ENCODE results near the gene DGKI. TPM values are rescaled to one million over a fixed set of nuclear protein-coding genes. Genes with fewer than 3 reads are reported as not detected.

The DGKI gene
- total and polyA plus RNA-seq, 4 donors: 0.01 to 0.37 (median 0.31) TPM

DNA sequence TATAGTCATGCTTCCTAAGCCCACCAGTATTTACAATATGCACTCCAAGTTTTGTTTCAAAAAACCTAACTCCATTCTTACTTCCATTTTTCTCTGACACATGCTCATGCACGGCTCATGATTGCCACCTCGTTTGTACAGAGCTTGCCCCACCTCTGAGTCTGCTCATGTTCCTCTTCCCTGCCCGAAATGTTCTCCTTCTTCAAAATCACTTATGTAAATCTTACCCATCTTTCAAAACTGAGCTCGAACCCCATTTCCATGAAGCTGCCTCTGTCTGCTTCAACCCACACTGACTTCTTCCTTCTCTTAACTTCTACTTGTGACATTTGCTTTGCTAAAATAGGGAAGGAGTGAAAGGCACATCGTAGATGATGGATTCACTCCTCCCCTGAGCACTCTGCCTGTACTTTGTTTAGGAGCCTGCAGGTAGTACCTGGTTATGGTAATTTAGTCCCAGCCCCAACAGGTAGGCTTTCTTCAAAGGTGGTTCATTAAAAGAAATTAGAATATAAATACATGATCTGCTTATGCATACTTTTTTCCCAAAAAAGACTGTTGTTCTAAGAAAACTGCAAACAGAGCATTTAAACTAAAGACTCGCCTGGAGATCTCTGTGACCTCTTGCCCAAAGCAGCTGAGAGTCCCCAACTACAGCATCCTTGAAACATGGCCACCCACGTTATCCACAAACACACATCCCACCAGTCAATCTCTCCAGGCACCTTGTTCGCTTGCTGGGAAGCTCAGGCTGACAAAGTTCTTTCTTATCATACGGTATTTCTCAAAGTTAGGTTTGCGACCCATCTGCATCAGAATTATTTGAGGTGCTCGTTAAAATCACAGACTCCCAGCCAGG lies 172.0 kb downstream of the DGKI start:
- Histone ChIP-seq H3K27ac (ENCODE audit: low read depth in 1 of 2, low read length in 2 of 2) (no peak overlapping the region), H3K9ac (ENCODE audit: low read depth in 1 of 2, low read length in 2 of 2) (no peak overlapping the region), H3K27me3 (ENCODE audit: control insufficient read depth in 4 of 4, insufficient read depth in 4 of 4, low read length in 3 of 4) (peaks cover 0 to 9% (median 3%) of the 10 kb centered on the region in 4 donors), H3K9me3 (ENCODE audit: control insufficient read depth in 4 of 4, low read length in 3 of 4) (no peaks in the 10 kb centered on the region), H3K36me3 (ENCODE audit: control insufficient read depth in 4 of 4, insufficient read depth in 3 of 4, low read depth in 1 of 4, low read length in 3 of 4) (no peaks in the 10 kb centered on the region), H3K4me1 (ENCODE audit: control insufficient read depth in 4 of 4, insufficient read depth in 4 of 4, low read length in 3 of 4) (no peaks in the 10 kb centered on the region), H3K4me3 (ENCODE audit: low read depth in 1 of 3, low read length in 3 of 3) (no peak overlapping the region)
- TF ChIP-seq SP1 (IDR thresholded peaks at IDR 0.05): no peak
- TF ChIP-seq, protein P1, sequence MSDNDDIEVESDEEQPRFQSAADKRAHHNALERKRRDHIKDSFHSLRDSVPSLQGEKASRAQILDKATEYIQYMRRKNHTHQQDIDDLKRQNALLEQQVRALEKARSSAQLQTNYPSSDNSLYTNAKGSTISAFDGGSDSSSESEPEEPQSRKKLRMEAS (IDR thresholded peaks at IDR 0.05): no peak
- no peak for TF ChIP-seq NR2F2 (IDR thresholded peaks at IDR 0.05)
- TF ChIP-seq, protein P2, sequence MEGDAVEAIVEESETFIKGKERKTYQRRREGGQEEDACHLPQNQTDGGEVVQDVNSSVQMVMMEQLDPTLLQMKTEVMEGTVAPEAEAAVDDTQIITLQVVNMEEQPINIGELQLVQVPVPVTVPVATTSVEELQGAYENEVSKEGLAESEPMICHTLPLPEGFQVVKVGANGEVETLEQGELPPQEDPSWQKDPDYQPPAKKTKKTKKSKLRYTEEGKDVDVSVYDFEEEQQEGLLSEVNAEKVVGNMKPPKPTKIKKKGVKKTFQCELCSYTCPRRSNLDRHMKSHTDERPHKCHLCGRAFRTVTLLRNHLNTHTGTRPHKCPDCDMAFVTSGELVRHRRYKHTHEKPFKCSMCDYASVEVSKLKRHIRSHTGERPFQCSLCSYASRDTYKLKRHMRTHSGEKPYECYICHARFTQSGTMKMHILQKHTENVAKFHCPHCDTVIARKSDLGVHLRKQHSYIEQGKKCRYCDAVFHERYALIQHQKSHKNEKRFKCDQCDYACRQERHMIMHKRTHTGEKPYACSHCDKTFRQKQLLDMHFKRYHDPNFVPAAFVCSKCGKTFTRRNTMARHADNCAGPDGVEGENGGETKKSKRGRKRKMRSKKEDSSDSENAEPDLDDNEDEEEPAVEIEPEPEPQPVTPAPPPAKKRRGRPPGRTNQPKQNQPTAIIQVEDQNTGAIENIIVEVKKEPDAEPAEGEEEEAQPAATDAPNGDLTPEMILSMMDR (IDR thresholded peaks at IDR 0.05; ENCODE audit: low read depth, low read length, missing input control): no peak
- TF ChIP-seq, protein P3, sequence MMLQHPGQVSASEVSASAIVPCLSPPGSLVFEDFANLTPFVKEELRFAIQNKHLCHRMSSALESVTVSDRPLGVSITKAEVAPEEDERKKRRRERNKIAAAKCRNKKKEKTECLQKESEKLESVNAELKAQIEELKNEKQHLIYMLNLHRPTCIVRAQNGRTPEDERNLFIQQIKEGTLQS (IDR thresholded peaks at IDR 0.05): no peak
- no peak for TF ChIP-seq FOXA2 (IDR thresholded peaks at IDR 0.05)
- TF ChIP-seq HNF4G (IDR thresholded peaks at IDR 0.05): no peak
- TF ChIP-seq, protein P4, sequence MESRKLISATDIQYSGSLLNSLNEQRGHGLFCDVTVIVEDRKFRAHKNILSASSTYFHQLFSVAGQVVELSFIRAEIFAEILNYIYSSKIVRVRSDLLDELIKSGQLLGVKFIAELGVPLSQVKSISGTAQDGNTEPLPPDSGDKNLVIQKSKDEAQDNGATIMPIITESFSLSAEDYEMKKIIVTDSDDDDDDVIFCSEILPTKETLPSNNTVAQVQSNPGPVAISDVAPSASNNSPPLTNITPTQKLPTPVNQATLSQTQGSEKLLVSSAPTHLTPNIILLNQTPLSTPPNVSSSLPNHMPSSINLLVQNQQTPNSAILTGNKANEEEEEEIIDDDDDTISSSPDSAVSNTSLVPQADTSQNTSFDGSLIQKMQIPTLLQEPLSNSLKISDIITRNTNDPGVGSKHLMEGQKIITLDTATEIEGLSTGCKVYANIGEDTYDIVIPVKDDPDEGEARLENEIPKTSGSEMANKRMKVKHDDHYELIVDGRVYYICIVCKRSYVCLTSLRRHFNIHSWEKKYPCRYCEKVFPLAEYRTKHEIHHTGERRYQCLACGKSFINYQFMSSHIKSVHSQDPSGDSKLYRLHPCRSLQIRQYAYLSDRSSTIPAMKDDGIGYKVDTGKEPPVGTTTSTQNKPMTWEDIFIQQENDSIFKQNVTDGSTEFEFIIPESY (IDR thresholded peaks at IDR 0.05): no peak
- no peak for TF ChIP-seq FOXA1 (IDR thresholded peaks at IDR 0.05)
- no peak for TF ChIP-seq RAD21 (IDR thresholded peaks at IDR 0.05)
- TF ChIP-seq, protein P5, sequence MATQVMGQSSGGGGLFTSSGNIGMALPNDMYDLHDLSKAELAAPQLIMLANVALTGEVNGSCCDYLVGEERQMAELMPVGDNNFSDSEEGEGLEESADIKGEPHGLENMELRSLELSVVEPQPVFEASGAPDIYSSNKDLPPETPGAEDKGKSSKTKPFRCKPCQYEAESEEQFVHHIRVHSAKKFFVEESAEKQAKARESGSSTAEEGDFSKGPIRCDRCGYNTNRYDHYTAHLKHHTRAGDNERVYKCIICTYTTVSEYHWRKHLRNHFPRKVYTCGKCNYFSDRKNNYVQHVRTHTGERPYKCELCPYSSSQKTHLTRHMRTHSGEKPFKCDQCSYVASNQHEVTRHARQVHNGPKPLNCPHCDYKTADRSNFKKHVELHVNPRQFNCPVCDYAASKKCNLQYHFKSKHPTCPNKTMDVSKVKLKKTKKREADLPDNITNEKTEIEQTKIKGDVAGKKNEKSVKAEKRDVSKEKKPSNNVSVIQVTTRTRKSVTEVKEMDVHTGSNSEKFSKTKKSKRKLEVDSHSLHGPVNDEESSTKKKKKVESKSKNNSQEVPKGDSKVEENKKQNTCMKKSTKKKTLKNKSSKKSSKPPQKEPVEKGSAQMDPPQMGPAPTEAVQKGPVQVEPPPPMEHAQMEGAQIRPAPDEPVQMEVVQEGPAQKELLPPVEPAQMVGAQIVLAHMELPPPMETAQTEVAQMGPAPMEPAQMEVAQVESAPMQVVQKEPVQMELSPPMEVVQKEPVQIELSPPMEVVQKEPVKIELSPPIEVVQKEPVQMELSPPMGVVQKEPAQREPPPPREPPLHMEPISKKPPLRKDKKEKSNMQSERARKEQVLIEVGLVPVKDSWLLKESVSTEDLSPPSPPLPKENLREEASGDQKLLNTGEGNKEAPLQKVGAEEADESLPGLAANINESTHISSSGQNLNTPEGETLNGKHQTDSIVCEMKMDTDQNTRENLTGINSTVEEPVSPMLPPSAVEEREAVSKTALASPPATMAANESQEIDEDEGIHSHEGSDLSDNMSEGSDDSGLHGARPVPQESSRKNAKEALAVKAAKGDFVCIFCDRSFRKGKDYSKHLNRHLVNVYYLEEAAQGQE (IDR thresholded peaks at IDR 0.05): no peak
- 72% methylated on average over 11 of the region's 11 CpGs for WGBS
- no peak for DNase-seq (ENCODE audit: low spot score)

DNA sequence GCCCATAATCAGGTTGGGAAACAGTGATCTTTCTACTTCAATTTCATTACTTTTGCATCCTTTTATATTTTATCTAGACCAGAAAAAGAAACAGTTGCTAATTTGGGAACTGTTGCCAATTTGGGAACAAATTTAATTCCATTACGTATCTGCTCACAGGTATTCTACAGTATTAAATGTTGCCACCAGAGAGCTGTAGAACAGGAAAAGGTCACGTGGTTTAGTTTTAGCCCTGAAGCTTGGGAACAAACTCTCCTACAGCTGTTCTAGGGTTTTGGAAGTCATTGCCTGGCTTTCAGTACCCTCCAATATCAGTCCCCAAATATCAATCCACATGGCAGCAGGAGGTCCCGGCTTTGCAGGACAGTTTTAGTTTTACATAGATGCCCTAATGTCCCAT lies 172.7 kb downstream of the DGKI start:
- no peak overlapping the region for H3K9ac ChIP-seq (ENCODE audit: low read depth in 1 of 2, low read length in 2 of 2)
- no peak overlapping the region for H3K27ac ChIP-seq (ENCODE audit: low read depth in 1 of 2, low read length in 2 of 2)
- H3K4me1 ChIP-seq (ENCODE audit: control insufficient read depth in 4 of 4, insufficient read depth in 4 of 4, low read length in 3 of 4): no peaks in the 10 kb centered on the region
- WGBS: 79% methylated on average over 3 of the region's 3 CpGs
- peaks cover 0 to 9% (median 3%) of the 10 kb centered on the region in 4 donors for H3K27me3 ChIP-seq (ENCODE audit: control insufficient read depth in 4 of 4, insufficient read depth in 4 of 4, low read length in 3 of 4)
- TF ChIP-seq RAD21 (IDR thresholded peaks at IDR 0.05) (no peak), TAF1 (conservative IDR thresholded peaks at IDR 0.05) (no peak), YY1 (IDR thresholded peaks at IDR 0.05) (no peak), NR2F2 (IDR thresholded peaks at IDR 0.05) (no peak), FOXA1 (IDR thresholded peaks at IDR 0.05) (no peak), FOXA2 (IDR thresholded peaks at IDR 0.05) (no peak)
- TF ChIP-seq, protein P3 (IDR thresholded peaks at IDR 0.05): no peak
- TF ChIP-seq, protein P2 (IDR thresholded peaks at IDR 0.05; ENCODE audit: low read depth, low read length, missing input control): no peak
- DNase-seq (ENCODE audit: low spot score): no peak
- H3K9me3 ChIP-seq (ENCODE audit: control insufficient read depth in 4 of 4, low read length in 3 of 4): no peaks in the 10 kb centered on the region
- no peaks in the 10 kb centered on the region for H3K36me3 ChIP-seq (ENCODE audit: control insufficient read depth in 4 of 4, insufficient read depth in 3 of 4, low read depth in 1 of 4, low read length in 3 of 4)
- no peak overlapping the region for H3K4me3 ChIP-seq (ENCODE audit: low read depth in 1 of 3, low read length in 3 of 3)
